Neuron (in vitro differentiated cells): ENCODE measurements around the gene PHLPP2.

Source experiments
- H2AFZ ChIP-seq: one replicate; pipeline ENCODE4 v1.6.1; 2013; ENCODE audit warnings: low read depth, mild to moderate bottlenecking, inconsistent platforms, low read length, moderate library complexity
- H3K27me3 ChIP-seq: one replicate; pipeline ENCODE4 v1.6.1; 2013; ENCODE audit warnings: low read length; ENCODE audit not compliant: insufficient read depth
- H3K36me3 ChIP-seq: one replicate; pipeline ENCODE4 v1.6.1; 2013; ENCODE audit warnings: low read length; ENCODE audit not compliant: insufficient read depth
- H3K4me1 ChIP-seq: one replicate; pipeline ENCODE4 v1.6.1; 2013; ENCODE audit warnings: low read length; ENCODE audit not compliant: insufficient read depth
- H3K4me3 ChIP-seq: 2 replicates; pipeline ENCODE4 v1.5.1; 2013; ENCODE audit warnings: mild to moderate bottlenecking, low read length, moderate library complexity
- H3K9me3 ChIP-seq: one replicate; pipeline ENCODE4 v1.6.1; 2013; ENCODE audit warnings: low read length

PHLPP2 gene, protein sequence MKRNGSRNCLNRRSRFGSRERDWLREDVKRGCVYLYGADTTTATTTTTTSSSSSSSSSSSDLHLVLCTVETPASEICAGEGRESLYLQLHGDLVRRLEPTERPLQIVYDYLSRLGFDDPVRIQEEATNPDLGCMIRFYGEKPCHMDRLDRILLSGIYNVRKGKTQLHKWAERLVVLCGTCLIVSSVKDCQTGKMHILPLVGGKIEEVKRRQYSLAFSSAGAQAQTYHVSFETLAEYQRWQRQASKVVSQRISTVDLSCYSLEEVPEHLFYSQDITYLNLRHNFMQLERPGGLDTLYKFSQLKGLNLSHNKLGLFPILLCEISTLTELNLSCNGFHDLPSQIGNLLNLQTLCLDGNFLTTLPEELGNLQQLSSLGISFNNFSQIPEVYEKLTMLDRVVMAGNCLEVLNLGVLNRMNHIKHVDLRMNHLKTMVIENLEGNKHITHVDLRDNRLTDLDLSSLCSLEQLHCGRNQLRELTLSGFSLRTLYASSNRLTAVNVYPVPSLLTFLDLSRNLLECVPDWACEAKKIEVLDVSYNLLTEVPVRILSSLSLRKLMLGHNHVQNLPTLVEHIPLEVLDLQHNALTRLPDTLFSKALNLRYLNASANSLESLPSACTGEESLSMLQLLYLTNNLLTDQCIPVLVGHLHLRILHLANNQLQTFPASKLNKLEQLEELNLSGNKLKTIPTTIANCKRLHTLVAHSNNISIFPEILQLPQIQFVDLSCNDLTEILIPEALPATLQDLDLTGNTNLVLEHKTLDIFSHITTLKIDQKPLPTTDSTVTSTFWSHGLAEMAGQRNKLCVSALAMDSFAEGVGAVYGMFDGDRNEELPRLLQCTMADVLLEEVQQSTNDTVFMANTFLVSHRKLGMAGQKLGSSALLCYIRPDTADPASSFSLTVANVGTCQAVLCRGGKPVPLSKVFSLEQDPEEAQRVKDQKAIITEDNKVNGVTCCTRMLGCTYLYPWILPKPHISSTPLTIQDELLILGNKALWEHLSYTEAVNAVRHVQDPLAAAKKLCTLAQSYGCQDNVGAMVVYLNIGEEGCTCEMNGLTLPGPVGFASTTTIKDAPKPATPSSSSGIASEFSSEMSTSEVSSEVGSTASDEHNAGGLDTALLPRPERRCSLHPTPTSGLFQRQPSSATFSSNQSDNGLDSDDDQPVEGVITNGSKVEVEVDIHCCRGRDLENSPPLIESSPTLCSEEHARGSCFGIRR (N-terminal part only)

GRCh38 chr16:71724320-71724751, at the start of gene PHLPP2:
Gene PHLPP2 (minus strand): TSS chr16:71724701. CDS start chr16:71714795, 9,906 bp downstream.
- Histone ChIP-seq H2AFZ (peak within 1 kb of the TSS; percentile 95), H3K4me3 (peak within 1 kb of the TSS; percentile 81), H3K27me3 (no peaks in the 10 kb centered on the region), H3K4me1 (peaks cover 15% of the 10 kb centered on the region), H3K36me3 (peaks cover under 1% of the 10 kb centered on the region), H3K9me3 (no peaks in the 10 kb centered on the region)

- Histone ChIP-seq H3K9me3 (no peaks in the 10 kb centered on the region), H2AFZ (no peak overlapping the region), H3K36me3 (peaks cover 76% of the 10 kb centered on the region), H3K27me3 (no peaks in the 10 kb centered on the region), H3K4me3 (no peak overlapping the region), H3K4me1 (no peaks in the 10 kb centered on the region)
Measured at GRCh38 chr16:71771571-71771970, 47.1 kb upstream of the PHLPP2 start.

DNA sequence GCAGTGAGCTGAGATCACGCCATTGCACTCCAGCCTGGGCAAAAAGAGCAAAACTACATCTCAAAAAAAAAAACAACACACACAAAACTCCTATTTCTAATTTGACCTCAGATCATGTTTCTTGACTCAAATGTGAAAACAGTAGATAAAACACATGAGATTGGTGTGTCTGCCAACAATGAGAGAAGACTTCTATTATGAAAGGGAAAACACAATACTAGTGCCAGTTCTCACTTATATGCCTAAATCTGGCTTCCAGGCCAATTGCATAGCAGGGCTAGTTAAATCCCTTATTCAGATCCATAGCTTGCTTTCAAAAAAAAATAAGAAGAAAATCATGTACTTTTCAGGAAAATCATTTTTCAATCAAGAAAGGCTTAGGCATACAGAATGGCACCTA, 44.7 kb upstream of the PHLPP2 start:
- no peaks in the 10 kb centered on the region for H3K27me3 ChIP-seq
- no peak overlapping the region for H3K4me3 ChIP-seq
- no peak overlapping the region for H2AFZ ChIP-seq
- peaks cover 71% of the 10 kb centered on the region for H3K36me3 ChIP-seq
- no peaks in the 10 kb centered on the region for H3K9me3 ChIP-seq
- no peaks in the 10 kb centered on the region for H3K4me1 ChIP-seq

GRCh38 chr16:71767060-71767900, 42.8 kb upstream of the PHLPP2 start:
- Histone ChIP-seq H3K36me3 (peaks cover 68% of the 10 kb centered on the region), H3K4me3 (no peak overlapping the region), H3K27me3 (no peaks in the 10 kb centered on the region), H3K4me1 (peaks cover 11% of the 10 kb centered on the region), H3K9me3 (no peaks in the 10 kb centered on the region), H2AFZ (no peak overlapping the region)

DNA sequence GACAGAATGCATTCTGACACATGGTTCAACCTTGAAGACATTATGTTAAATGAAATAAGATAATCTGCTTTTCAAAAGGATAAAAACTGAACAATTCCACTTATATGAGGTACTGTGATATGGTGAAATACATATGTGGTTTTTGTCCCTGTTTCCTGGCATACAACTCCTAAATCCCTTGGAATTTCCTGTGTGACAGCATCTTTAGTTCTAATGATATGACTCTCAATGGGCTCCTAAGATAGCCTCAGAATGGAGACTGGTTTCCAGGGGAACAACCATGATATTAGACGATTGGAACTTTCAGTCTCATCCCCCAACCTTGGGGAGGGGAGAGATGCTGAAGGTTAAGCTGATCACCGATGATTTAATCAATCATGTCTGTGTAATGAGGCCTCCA, 37.7 kb upstream of the PHLPP2 start:
- H3K4me1 ChIP-seq = peaks cover 17% of the 10 kb centered on the region
- no peak overlapping the region for H3K4me3 ChIP-seq
- H2AFZ ChIP-seq = no peak overlapping the region
- H3K27me3 ChIP-seq = no peaks in the 10 kb centered on the region
- H3K36me3 ChIP-seq = peaks cover 67% of the 10 kb centered on the region
- H3K9me3 ChIP-seq = no peaks in the 10 kb centered on the region

DNA sequence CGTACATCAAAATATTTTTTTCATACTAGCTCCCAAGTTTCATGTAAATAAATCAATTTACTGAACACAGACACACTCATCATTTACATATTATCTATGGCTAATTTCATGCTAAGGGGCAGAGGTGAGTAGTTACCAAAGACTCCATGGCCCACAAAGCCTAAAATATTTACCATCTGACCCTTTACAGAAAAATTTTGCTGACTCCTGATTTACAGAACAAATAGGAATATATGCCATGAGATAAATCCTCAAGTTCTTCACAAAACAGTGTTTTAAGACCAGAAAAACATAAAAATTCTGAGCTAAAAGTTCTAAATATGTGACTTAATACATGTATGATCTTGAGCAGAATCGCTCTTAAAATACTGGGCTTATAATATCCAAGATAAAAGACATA, 36.6 kb upstream of the PHLPP2 start:
- no peak overlapping the region for H3K4me3 ChIP-seq
- peaks cover 17% of the 10 kb centered on the region for H3K4me1 ChIP-seq
- H2AFZ ChIP-seq = no peak overlapping the region
- peaks cover 69% of the 10 kb centered on the region for H3K36me3 ChIP-seq
- H3K9me3 ChIP-seq = no peaks in the 10 kb centered on the region
- H3K27me3 ChIP-seq = no peaks in the 10 kb centered on the region

- no peak overlapping the region for H3K4me3 ChIP-seq
- H3K9me3 ChIP-seq = no peaks in the 10 kb centered on the region
- peaks cover 16% of the 10 kb centered on the region for H3K4me1 ChIP-seq
- peaks cover 82% of the 10 kb centered on the region for H3K36me3 ChIP-seq
- H3K27me3 ChIP-seq = no peaks in the 10 kb centered on the region
- no peak overlapping the region for H2AFZ ChIP-seq
Measured at GRCh38 chr16:71758293-71758760, 33.8 kb upstream of the PHLPP2 start.

DNA sequence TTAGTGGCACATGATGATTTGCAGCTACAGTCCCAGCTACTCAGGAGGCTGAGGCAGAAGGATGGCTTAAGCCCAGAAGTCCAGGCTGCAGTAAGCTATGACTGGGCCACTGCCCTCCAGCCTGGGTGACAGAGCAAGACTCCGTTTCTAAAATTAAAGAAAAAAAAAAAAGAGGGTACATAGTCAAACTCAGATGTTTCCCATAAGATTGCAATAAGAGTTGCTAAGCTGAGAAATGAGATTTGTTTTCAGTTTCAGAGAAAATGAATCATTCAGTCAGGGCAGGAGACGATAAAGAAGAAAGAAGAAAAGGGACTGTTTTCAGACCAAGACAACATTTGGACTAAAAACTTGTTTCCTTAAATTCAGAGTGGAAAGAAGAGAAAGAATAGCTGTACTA, 30.2 kb upstream of the PHLPP2 start:
- no peak overlapping the region for H3K4me3 ChIP-seq
- H3K4me1 ChIP-seq = no peaks in the 10 kb centered on the region
- H2AFZ ChIP-seq = no peak overlapping the region
- H3K36me3 ChIP-seq = peaks cover 78% of the 10 kb centered on the region
- no peaks in the 10 kb centered on the region for H3K9me3 ChIP-seq
- H3K27me3 ChIP-seq = no peaks in the 10 kb centered on the region

DNA sequence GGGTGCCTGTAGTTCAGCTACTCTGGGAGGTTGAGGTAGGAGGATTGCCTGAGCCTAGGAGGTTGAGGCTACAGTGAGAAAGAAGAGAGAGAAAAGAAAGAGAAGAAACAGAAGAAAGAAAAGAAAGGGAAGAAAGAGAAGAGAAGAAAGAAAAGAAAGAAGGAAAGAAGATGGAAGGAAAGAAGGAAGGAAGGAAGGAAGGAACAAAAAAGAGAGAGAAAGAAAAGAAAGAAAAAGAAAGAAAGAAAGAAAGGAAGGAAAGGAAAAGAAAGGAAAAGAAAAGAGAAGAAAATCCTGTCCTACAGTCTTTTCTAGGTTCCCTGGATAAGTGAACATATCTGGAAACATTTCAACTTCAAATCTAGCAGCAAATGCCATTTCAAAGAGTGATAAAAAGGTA, 29.6 kb upstream of the PHLPP2 start:
- H3K9me3 ChIP-seq = no peaks in the 10 kb centered on the region
- no peak overlapping the region for H3K4me3 ChIP-seq
- no peaks in the 10 kb centered on the region for H3K4me1 ChIP-seq
- H3K27me3 ChIP-seq = no peaks in the 10 kb centered on the region
- peaks cover 79% of the 10 kb centered on the region for H3K36me3 ChIP-seq
- H2AFZ ChIP-seq = no peak overlapping the region

DNA sequence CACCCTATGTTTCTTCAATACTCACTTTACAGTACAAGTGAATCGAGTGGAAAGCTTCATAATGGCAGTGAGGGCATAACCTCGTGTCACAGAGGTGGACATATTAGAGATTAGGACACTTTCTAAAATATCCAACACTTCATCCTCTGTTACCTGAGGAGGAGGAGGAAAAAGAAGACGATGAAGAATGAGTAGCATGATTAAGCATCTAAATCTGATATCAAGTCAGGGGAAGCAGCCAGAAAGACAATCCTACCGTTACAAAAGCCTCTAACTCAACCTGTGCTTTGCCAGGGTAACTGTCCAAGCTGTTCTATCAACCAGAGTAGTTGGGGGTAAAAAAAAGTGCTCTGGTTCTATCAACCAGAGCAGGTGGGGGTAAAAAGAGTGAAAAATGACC, 23.7 kb upstream of the PHLPP2 start:
- Histone ChIP-seq H3K27me3 (no peaks in the 10 kb centered on the region), H3K9me3 (no peaks in the 10 kb centered on the region), H3K4me3 (no peak overlapping the region), H2AFZ (no peak overlapping the region), H3K36me3 (peaks cover 66% of the 10 kb centered on the region), H3K4me1 (no peaks in the 10 kb centered on the region)

- Histone ChIP-seq H3K4me3 (no peak overlapping the region), H2AFZ (no peak overlapping the region), H3K4me1 (no peaks in the 10 kb centered on the region), H3K9me3 (no peaks in the 10 kb centered on the region), H3K36me3 (peaks cover 67% of the 10 kb centered on the region), H3K27me3 (no peaks in the 10 kb centered on the region)
Measured at GRCh38 chr16:71746442-71747046, 22.0 kb upstream of the PHLPP2 start.

GRCh38 chr16:71738855-71739254, 14.4 kb upstream of the PHLPP2 start:
- Histone ChIP-seq H2AFZ (no peak overlapping the region), H3K4me3 (no peak overlapping the region), H3K27me3 (no peaks in the 10 kb centered on the region), H3K9me3 (no peaks in the 10 kb centered on the region), H3K36me3 (peaks cover 56% of the 10 kb centered on the region), H3K4me1 (peaks cover 19% of the 10 kb centered on the region)
